OCI-LY3 (cell line): ENCODE measurements around the gene SRR.

Source experiments
- EZH2phosphoT487 ChIP-seq: fragments of 200-600 bp; shearing (Covaris generic); IDR thresholded peaks from 2 replicates; pipeline ENCODE4 v1.6.1; 2018; ENCODE audit warnings: antibody characterized with exemption, mixed run types, low read depth
- TF ChIP-seq, protein P1 (sequence below): fragments of 200-600, 300-600 bp; sonication (generic); IDR thresholded peaks from 2 replicates; pipeline ENCODE4 v1.5.1; 2014; ENCODE audit warnings: antibody characterized with exemption, low read length, low read depth

DNA sequence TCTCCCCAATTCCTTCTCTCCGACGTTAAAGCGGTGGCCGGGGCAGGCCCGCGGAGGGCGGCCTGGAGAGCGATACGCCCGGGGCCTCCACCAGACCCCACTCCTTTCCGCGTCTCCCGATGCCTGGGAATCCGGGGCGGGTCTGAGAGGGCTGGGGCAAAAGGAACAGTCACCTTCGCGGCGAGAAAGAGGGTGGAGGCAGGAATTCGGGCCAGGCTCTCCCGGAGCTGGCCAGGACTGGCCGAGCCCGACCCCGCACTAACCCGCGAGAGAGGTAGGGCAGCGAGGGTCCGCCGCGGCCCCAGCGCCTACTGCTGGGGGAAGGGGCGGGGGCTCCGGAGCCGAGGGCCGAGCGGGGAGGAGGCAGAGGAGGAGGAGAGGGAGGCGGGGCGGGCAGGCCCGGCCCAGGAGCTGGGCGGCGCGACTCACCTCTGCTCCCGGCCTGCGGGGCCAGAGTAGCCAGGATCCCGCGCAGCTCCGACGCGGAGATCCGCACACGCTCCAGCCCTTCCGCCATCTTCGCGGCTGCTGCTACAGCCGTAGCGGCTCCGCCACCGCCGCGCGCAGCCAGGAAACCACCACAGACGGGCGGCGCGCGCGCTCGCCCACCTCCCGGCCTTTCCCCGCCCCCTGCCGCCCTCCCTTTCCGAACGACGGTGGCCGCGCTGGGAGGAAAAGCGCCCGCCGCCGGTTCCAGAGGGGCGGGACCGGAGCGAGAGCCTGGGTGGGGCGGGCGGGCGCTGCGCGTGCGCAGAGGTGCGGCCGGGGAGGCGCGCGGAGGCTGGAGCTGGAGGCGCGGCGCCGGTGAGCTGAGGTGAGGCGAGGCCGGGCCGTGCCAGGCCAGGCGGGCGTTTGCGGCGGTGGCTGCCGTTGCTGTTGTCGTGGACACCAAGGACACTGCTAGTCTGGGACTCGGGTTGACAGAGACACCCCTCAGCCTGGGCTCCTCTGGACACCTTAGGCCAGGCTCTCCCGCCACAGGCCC, at the start of gene SRR, which contains the start of gene SMG6:
- TF ChIP-seq, protein P1, sequence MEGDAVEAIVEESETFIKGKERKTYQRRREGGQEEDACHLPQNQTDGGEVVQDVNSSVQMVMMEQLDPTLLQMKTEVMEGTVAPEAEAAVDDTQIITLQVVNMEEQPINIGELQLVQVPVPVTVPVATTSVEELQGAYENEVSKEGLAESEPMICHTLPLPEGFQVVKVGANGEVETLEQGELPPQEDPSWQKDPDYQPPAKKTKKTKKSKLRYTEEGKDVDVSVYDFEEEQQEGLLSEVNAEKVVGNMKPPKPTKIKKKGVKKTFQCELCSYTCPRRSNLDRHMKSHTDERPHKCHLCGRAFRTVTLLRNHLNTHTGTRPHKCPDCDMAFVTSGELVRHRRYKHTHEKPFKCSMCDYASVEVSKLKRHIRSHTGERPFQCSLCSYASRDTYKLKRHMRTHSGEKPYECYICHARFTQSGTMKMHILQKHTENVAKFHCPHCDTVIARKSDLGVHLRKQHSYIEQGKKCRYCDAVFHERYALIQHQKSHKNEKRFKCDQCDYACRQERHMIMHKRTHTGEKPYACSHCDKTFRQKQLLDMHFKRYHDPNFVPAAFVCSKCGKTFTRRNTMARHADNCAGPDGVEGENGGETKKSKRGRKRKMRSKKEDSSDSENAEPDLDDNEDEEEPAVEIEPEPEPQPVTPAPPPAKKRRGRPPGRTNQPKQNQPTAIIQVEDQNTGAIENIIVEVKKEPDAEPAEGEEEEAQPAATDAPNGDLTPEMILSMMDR = no peak
- TF ChIP-seq EZH2phosphoT487 = no peak
